ENCODE results near the gene OTULIN.

- TF ChIP-seq, protein P1, sequence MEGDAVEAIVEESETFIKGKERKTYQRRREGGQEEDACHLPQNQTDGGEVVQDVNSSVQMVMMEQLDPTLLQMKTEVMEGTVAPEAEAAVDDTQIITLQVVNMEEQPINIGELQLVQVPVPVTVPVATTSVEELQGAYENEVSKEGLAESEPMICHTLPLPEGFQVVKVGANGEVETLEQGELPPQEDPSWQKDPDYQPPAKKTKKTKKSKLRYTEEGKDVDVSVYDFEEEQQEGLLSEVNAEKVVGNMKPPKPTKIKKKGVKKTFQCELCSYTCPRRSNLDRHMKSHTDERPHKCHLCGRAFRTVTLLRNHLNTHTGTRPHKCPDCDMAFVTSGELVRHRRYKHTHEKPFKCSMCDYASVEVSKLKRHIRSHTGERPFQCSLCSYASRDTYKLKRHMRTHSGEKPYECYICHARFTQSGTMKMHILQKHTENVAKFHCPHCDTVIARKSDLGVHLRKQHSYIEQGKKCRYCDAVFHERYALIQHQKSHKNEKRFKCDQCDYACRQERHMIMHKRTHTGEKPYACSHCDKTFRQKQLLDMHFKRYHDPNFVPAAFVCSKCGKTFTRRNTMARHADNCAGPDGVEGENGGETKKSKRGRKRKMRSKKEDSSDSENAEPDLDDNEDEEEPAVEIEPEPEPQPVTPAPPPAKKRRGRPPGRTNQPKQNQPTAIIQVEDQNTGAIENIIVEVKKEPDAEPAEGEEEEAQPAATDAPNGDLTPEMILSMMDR (conservative IDR thresholded peaks at IDR 0.05 in 1 of 2, IDR thresholded peaks at IDR 0.05 in 1 of 2; ENCODE audit: low read depth in 1 of 2, low read length in 2 of 2): no peak
- no peak for TF ChIP-seq EZH2 (IDR thresholded peaks at IDR 0.05; ENCODE audit: low read length, missing control alignments)
These were observed 36.2 kb downstream of the OTULIN start for GRCh38 chr5:14700478-14701436.

All from fibroblast of lung (primary cell).